C4-2B (cell line): Measurements from ENCODE around the gene GALNT17.

Experiments
- CTCF ChIP-seq: fragments of 450-650 bp; conservative IDR thresholded peaks from 2 replicates; pipeline ENCODE4 v1.5.1; 2017; ENCODE audit warnings: mild to moderate bottlenecking
- ZFX ChIP-seq: fragments of 450-650 bp; IDR thresholded peaks from 2 replicates; pipeline ENCODE4 v1.6.1; 2017

GRCh38 chr7:71339924-71340323 is 208.0 kb downstream of the GALNT17 start:
- TF ChIP-seq CTCF, result no peak
- no peak for TF ChIP-seq ZFX
